Peyer's patch (tissue), 4 donors: ENCODE measurements around the gene CTAGE4. TPM values are rescaled to one million over a fixed set of nuclear protein-coding genes. Genes with fewer than 3 reads are reported as not detected.
"Not testable (repeated sequence)": the region's sequence is repeated elsewhere in the genome, so short reads cannot be mapped to it uniquely, and the experiment has no call there.

Source experiments
- DNase-seq, 3 donors: peaks; one replicate each; pipeline ENCODE4 v3.0.0-alpha.2; 2017 to 2019
- H3K27ac ChIP-seq, 4 donors: fragments of 200-600 bp; sonication (generic); one replicate each; pipeline ENCODE4 v1.5.1; 2016 to 2019
- H3K27me3 ChIP-seq, 2 donors: fragments of 200-600 bp; sonication (generic); one replicate each; pipeline ENCODE4 v1.5.1; 2019
- H3K36me3 ChIP-seq, 3 donors: fragments of 200-600 bp; sonication (generic); one replicate each; pipeline ENCODE4 v1.5.1; 2016 to 2019
- H3K4me1 ChIP-seq, 4 donors: fragments of 200-600 bp; sonication (generic); one replicate each; pipeline ENCODE4 v1.5.1; 2016 to 2019
- H3K4me3 ChIP-seq, 4 donors: fragments of 200-600 bp; sonication (generic); 1 replicate in 3 of 4; 2 replicates in 1 of 4; pipeline ENCODE4 v1.5.1; 2016 to 2019; ENCODE audit warnings: mild to moderate bottlenecking in 1 of 4
- H3K9me3 ChIP-seq, 4 donors: fragments of 200-600 bp; sonication (generic); one replicate each; pipeline ENCODE4 v1.5.1; 2016 to 2019; ENCODE audit warnings: mild to moderate bottlenecking in 1 of 4
- CTCF ChIP-seq, 6 experiments: fragments of 450-650 bp in 4 of 6; fragments of 200-600 bp in 2 of 6; sonication (generic) in 1 of 6; IDR thresholded peaks; one replicate each; pipeline ENCODE4 v1.5.1; 2017 to 2019; ENCODE audit warnings: antibody characterized with exemption in 6 of 6, mild to moderate bottlenecking in 3 of 6, moderate library complexity in 1 of 6
- POLR2A ChIP-seq, 2 donors: fragments of 450-650 bp; IDR thresholded peaks; one replicate each; pipeline ENCODE4 v1.5.1; 2017; ENCODE audit warnings: antibody characterized with exemption in 2 of 2, mild to moderate bottlenecking in 2 of 2, moderate library complexity in 2 of 2
- total RNA-seq, 4 donors: library from RNA; depleted of rRNA; stranded (reverse); fragments of >200 nt; gene quantifications; one replicate each; pipeline ENCODE4 v1.1.0, GENCODE V29; 2016

Gene CTAGE4, protein sequence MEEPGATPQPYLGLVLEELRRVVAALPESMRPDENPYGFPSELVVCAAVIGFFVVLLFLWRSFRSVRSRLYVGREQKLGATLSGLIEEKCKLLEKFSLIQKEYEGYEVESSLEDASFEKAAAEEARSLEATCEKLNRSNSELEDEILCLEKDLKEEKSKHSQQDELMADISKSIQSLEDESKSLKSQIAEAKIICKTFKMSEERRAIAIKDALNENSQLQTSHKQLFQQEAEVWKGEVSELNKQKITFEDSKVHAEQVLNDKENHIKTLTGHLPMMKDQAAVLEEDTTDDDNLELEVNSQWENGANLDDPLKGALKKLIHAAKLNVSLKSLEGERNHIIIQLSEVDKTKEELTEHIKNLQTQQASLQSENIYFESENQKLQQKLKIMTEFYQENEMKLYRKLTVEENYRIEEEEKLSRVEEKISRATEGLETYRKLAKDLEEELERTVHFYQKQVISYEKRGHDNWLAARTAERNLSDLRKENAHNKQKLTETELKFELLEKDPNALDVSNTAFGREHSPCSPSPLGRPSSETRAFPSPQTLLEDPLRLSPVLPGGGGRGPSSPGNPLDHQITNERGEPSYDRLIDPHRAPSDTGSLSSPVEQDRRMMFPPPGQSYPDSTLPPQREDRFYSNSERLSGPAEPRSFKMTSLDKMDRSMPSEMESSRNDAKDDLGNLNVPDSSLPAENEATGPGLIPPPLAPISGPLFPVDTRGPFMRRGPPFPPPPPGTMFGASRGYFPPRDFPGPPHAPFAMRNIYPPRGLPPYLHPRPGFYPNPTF
- 10 to 100 TPM; 13.0 to 33.4 (median 20.3) TPM for total RNA-seq

DNA sequence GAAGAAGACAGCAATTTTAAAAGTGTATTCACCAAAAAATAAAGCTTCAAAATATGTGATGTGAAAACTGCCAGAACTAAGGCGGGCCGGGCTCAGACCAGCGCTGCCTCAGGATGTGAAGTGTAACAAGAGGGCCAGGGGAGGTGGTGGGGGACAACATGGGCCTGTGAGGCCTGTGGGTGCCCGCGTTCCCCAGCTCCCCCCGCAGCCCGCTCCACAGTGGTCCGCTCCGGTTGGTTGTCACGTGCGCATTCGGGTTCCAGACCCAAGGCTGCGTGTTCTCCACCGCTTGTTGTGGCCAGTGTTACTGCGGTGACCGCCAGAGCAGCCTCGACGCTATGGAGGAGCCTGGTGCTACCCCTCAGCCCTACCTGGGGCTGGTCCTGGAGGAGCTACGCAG, at the start of gene CTAGE4:
Gene CTAGE4 (plus strand): TSS at position 301 of the 400 bp plus-strand sequence. CDS start 38 bp downstream, at position 339.
- H3K27ac ChIP-seq, DNase-seq, H3K4me3 ChIP-seq, H3K27me3 ChIP-seq, H3K36me3 ChIP-seq, H3K9me3 ChIP-seq, H3K4me1 ChIP-seq: not testable (repeated sequence)

GRCh38 chr7:144134116-144134515, 49.1 kb upstream of the CTAGE4 start:
- no peak overlapping the region for H3K4me3 ChIP-seq
- no peaks in the 10 kb centered on the region for H3K36me3 ChIP-seq
- DNase-seq, result no peak
- H3K27me3 ChIP-seq, result no peaks in the 10 kb centered on the region
- TF ChIP-seq CTCF (IDR thresholded peaks at IDR 0.05) (no peak), POLR2A (IDR thresholded peaks at IDR 0.05) (no peak)
- H3K9me3 ChIP-seq, result no peaks in the 10 kb centered on the region
- H3K4me1 ChIP-seq, result no peaks in the 10 kb centered on the region
- H3K27ac ChIP-seq, result no peak overlapping the region

GRCh38 chr7:144137501-144137900, 45.8 kb upstream of the CTAGE4 start:
- Histone ChIP-seq H3K9me3 (no peaks in the 10 kb centered on the region), H3K27ac (no peak overlapping the region), H3K27me3 (no peaks in the 10 kb centered on the region), H3K4me1 (no peaks in the 10 kb centered on the region), H3K36me3 (no peaks in the 10 kb centered on the region), H3K4me3 (no peak overlapping the region)
- TF ChIP-seq CTCF (IDR thresholded peaks at IDR 0.05), result no peak
- no peak for TF ChIP-seq POLR2A (IDR thresholded peaks at IDR 0.05)
- no peak for DNase-seq

DNA sequence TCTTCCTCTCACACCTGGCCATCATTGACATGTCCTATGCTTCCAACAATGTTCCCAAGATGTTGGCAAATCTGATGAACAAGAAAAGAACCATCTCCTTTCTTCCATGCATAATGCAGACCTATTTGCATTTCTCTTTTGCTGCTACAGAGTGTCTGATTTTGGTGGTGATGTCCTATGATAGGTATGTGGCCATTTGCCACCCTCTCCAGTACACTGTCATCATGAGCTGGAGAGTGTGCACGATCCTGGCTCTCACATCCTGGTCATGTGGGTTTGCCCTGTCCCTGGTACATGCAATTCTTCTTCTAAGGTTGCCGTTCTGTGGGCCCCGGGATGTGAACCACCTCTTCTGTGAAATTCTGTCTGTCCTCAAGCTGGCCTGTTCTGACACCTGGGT, 41.1 kb upstream of the CTAGE4 start:
- DNase-seq, result no peak
- Histone ChIP-seq H3K36me3 (no peaks in the 10 kb centered on the region), H3K4me3 (no peak overlapping the region), H3K27ac (no peak overlapping the region), H3K9me3 (peaks cover 0 to 3% (median 2%) of the 10 kb centered on the region in 4 donors), H3K4me1 (no peaks in the 10 kb centered on the region), H3K27me3 (no peaks in the 10 kb centered on the region)
- TF ChIP-seq CTCF (IDR thresholded peaks at IDR 0.05) (no peak), POLR2A (IDR thresholded peaks at IDR 0.05) (no peak)

GRCh38 chr7:144144426-144144825, 38.8 kb upstream of the CTAGE4 start:
- no peak for DNase-seq

More at GRCh38 chr7:144144426-144144825, 38.8 kb upstream of the CTAGE4 start:
- no peaks in the 10 kb centered on the region for H3K27me3 ChIP-seq
- H3K4me1 ChIP-seq, result no peaks in the 10 kb centered on the region
- TF ChIP-seq CTCF (IDR thresholded peaks at IDR 0.05) (no peak), POLR2A (IDR thresholded peaks at IDR 0.05) (no peak)
- no peaks in the 10 kb centered on the region for H3K36me3 ChIP-seq
- no peak overlapping the region for H3K27ac ChIP-seq
- H3K4me3 ChIP-seq, result no peak overlapping the region
- H3K9me3 ChIP-seq, result peaks cover 0 to 12% (median 4%) of the 10 kb centered on the region in 4 donors
